BJ (cell line): ENCODE data around the gene OLIG3. TPM values are rescaled to one million over a fixed set of nuclear protein-coding genes. Genes with fewer than 3 reads are reported as not detected.

Experiments used
- CTCF ChIA-PET: fragments of 350-600 bp; formaldehyde crosslinking; extraction: SDS; loops from one replicate; lab custom pipeline; 2021; ENCODE audit warnings: antibody characterized with exemption, inconsistent platforms; lab: Yijun Ruan, JAX
- POLR2A ChIA-PET: fragments of 300-600 bp; sonication (Branson Sonifier 250); formaldehyde crosslinking; extraction: SDS; loops from one replicate; lab custom pipeline; 2021; ENCODE audit warnings: antibody characterized with exemption; lab: Charles Lee
- DNase-seq: peaks from one replicate; pipeline ENCODE4 v3.0.0-alpha.2; 2011; ENCODE audit warnings: low read depth
- H3K27me3 ChIP-seq: 2 replicates; pipeline ENCODE4 v1.6.0; 2011; ENCODE audit warnings: low read length; ENCODE audit not compliant: control insufficient read depth, insufficient read depth
- H3K36me3 ChIP-seq: 2 replicates; pipeline ENCODE4 v1.5.1; 2011; ENCODE audit warnings: low read length; ENCODE audit not compliant: control insufficient read depth, insufficient read depth
- H3K4me3 ChIP-seq: 2 replicates; pipeline ENCODE4 v1.5.1; 2011; ENCODE audit warnings: low read depth, mild to moderate bottlenecking, control low read depth, low read length
- CTCF ChIP-seq: IDR thresholded peaks from 2 replicates; pipeline ENCODE4 v1.5.1; 2011; ENCODE audit warnings: low read depth, mild to moderate bottlenecking, control low read depth, inconsistent platforms, low read length, moderate library complexity; ENCODE audit not compliant: insufficient read depth
- polyA plus RNA-seq: library from polyadenylated mRNA; depleted of rRNA; stranded (reverse); fragments of >200 nt; gene quantifications from 2 replicates; pipeline ENCODE4 v1.2.3, GENCODE V29; 2011

Gene OLIG3
- polyA plus RNA-seq, 1 experiment = not detected

DNA sequence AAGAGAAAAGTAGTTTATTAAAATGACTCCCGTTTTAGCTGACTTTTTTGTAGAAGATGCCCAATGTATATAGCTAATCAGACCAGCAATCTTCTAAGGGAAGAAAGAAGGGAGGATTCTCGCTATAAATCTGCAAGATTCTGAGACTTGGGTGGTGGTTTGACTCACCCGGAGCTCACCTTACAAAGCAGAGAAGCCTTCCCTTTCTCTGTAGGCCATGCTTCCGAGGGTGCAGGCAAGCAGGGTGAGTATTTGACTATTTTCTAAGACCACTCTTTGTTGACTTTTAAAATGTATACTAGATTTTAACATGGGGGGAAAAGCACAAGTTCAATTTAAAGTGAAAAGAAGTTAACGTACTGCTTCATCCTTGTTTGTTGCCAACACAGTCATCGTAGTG lies 2.7 kb downstream of the OLIG3 start:
- CTCF ChIA-PET = no interaction called here
- no peak for DNase-seq

GRCh38 chr6:137490961-137491360 lies 3.2 kb downstream of the OLIG3 start:
- TF ChIP-seq CTCF = no peak
- POLR2A ChIA-PET = no interaction called here
- no peak for DNase-seq
- CTCF ChIA-PET = no interaction called here
- Histone ChIP-seq H3K27me3 (peaks cover 77% of the 10 kb centered on the region), H3K36me3 (no peaks in the 10 kb centered on the region), H3K4me3 (no peak overlapping the region)

More for the DNA sequence above, 2.7 kb downstream of the OLIG3 start:
- POLR2A ChIA-PET = no interaction called here
- Histone ChIP-seq H3K4me3 (no peak overlapping the region), H3K36me3 (no peaks in the 10 kb centered on the region), H3K27me3 (peaks cover 83% of the 10 kb centered on the region)
- no peak for TF ChIP-seq CTCF

- no peaks in the 10 kb centered on the region for H3K36me3 ChIP-seq
- H3K4me3 ChIP-seq = no peak overlapping the region
- no peak for DNase-seq
- H3K27me3 ChIP-seq = peaks cover 71% of the 10 kb centered on the region
- ChIA-PET CTCF (interaction anchor here (1.2 kb wide), 1 partner anchor 91 kb away, joined by 3 read pairs; no protein-coding TSS in a partner anchor), POLR2A (no interaction called here)
- no peak for TF ChIP-seq CTCF
Measured at GRCh38 chr6:137490006-137490905, 3.9 kb downstream of the OLIG3 start.

DNA sequence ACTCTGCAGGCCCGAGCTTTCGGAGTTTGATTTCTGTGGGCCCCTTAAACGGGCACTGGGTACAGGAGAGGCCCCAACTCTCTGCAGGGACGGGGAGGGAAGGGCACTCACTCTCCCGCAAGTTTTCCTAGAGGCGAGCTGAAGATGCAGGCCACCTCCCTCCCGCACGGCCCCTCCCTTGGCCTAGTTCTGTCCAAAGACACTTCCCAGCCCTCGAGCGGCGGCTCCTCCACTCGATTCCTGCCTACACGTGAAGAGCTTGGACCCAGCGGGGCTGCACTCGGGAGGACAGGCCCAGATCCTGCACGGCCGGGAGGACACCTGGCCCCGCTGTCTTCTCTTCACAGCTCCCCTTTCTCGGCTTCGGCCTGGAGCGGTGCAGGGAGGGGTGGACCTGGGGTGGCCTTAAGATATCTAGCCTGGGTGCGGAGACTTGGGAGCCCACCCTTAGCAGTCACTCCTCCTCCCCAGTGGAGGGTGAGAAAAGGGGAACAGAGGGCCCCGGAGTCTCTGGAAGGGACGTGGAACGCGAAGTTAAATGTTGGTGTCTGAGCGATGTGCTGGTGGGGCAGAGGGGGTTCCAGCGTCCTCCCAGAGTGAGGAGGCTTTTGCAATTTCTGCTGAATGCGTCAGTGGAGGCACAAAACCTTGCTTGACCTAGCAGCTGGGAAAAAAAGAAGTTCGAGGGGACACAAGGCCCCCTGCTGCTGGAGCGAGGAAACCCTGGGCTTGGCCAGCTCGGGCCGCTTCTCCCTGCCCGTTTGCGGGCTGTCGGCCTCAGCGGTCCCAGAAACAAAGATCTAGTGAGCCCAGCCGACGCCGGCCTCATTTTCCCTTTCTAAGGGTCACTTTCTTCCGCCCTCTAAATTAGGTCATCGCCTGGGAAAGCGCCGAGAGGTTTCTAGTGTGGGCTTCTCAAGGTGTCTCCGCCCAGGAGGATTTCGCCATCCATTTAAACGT lies 4.9 kb downstream of the OLIG3 start:
- CTCF ChIA-PET = interaction anchor here (1.2 kb wide), 1 partner anchor 92 kb away, joined by 3 read pairs; no protein-coding TSS in a partner anchor

More for the DNA sequence above, 4.9 kb downstream of the OLIG3 start:
- no peak for TF ChIP-seq CTCF
- Histone ChIP-seq H3K4me3 (no peak overlapping the region), H3K36me3 (no peaks in the 10 kb centered on the region), H3K27me3 (peaks cover 62% of the 10 kb centered on the region)
- POLR2A ChIA-PET = no interaction called here
- DNase-seq = no peak
